HepG2 (cell line): ENCODE results near the gene MRGPRF. TPM values are rescaled to one million over a fixed set of nuclear protein-coding genes. Genes with fewer than 3 reads are reported as not detected.

Experiments
- ATAC-seq: fragments of 200-7000 bp; cut with Tn5 transposase; 3 replicates; pipeline ENCODE4 v1.9.1; 2020; ENCODE audit warnings: mild to moderate bottlenecking, moderate library complexity
- BruUV-seq: library from RNA; stranded (reverse); fragments of 400-500 nt; replicated peaks from 2 replicates; lab custom pipeline; 2021; lab: Mats Ljungman, UMichigan
- CTCF ChIA-PET: fragments of 300-600 bp; formaldehyde crosslinking; extraction: SDS; loops from one replicate; lab custom pipeline; 2021; ENCODE audit warnings: low total read pairs, inconsistent platforms, low intra/inter-chr PET ratio; lab: Yijun Ruan, JAX
- POLR2A ChIA-PET: fragments of 350-600 bp; sonication (Branson Sonifier 250); formaldehyde crosslinking; loops from one replicate; lab custom pipeline; 2020; ENCODE audit warnings: antibody characterized with exemption, inconsistent platforms; lab: Yijun Ruan, JAX
- DNase-seq: peaks from one replicate; pipeline ENCODE4 v3.0.0-alpha.2; 2015; ENCODE audit warnings: low spot score
- FAIRE-seq: peaks from 3 replicates; lab custom pipeline; 2011; peaks lifted over from hg19 to GRCh38; lab: Jason Lieb, UNC
- H2AFZ ChIP-seq: one replicate; pipeline ENCODE4 v1.6.1; 2011; ENCODE audit warnings: low read length, inconsistent platforms
- H3K27ac ChIP-seq: fragments of 300-600 bp; 3 replicates; pipeline ENCODE4 v1.8.0; 2011; ENCODE audit warnings: mixed run types, mild to moderate bottlenecking, mixed read lengths, low read length, inconsistent platforms; ENCODE audit not compliant: insufficient read depth; ENCODE audit errors: extremely low read length
- H3K27me3 ChIP-seq, 2 experiments: fragments of 200-600 bp in 1 of 2; 2 replicates in 1 of 2; 3 replicates in 1 of 2; pipeline versions ENCODE4 v1.6.0 to v1.8.0; 2011; ENCODE audit warnings: low read length in 2 of 2, mild to moderate bottlenecking in 2 of 2, moderate library complexity in 2 of 2, inconsistent platforms in 1 of 2; ENCODE audit not compliant: insufficient read depth in 2 of 2, control insufficient read depth in 1 of 2
- H3K36me3 ChIP-seq, 2 experiments: fragments of 200-600 bp in 1 of 2; replicated peaks in 1 of 2; 2 replicates in 1 of 2; 3 replicates in 1 of 2; pipeline versions ENCODE4 v1.5.1 to v1.8.0; 2011; ENCODE audit warnings: low read length in 2 of 2, inconsistent platforms in 1 of 2; ENCODE audit not compliant: insufficient read depth in 2 of 2, control insufficient read depth in 1 of 2
- H3K4me1 ChIP-seq: 2 replicates; pipeline ENCODE4 v1.5.1; 2012; ENCODE audit warnings: low read length, inconsistent platforms; ENCODE audit not compliant: insufficient read depth
- H3K4me2 ChIP-seq: 2 replicates; pipeline ENCODE4 v1.6.0; 2011; ENCODE audit warnings: low read depth, low read length, inconsistent platforms
- H3K4me3 ChIP-seq, 3 experiments: fragments of 200-600 bp in 1 of 3; sonication (generic), shearing (Covaris generic) in 1 of 3; replicated peaks in 1 of 3; 2 replicates each; pipeline ENCODE4 v1.5.1; 2011 to 2016; ENCODE audit warnings: low read length in 3 of 3, inconsistent platforms in 2 of 3, low read depth in 2 of 3, mild to moderate bottlenecking in 2 of 3, control low read depth in 1 of 3, mixed read lengths in 1 of 3; ENCODE audit not compliant: insufficient read depth in 1 of 3
- H3K79me2 ChIP-seq: one replicate; pipeline ENCODE4 v1.6.1; 2011; ENCODE audit warnings: low read length, inconsistent platforms; ENCODE audit not compliant: insufficient read depth
- H3K9ac ChIP-seq: 2 replicates; pipeline ENCODE4 v1.6.0; 2011; ENCODE audit warnings: mild to moderate bottlenecking, low read depth, low read length, inconsistent platforms; ENCODE audit not compliant: insufficient read depth
- H3K9me3 ChIP-seq: 2 replicates; pipeline ENCODE4 v1.5.1; 2012; ENCODE audit warnings: mild to moderate bottlenecking, low read length
- H4K20me1 ChIP-seq: 2 replicates; pipeline ENCODE4 v1.6.0; 2011; ENCODE audit warnings: inconsistent platforms, mild to moderate bottlenecking, low read length, moderate library complexity; ENCODE audit not compliant: insufficient read depth
- ATF1 ChIP-seq: IDR thresholded peaks from 2 replicates; pipeline ENCODE4 v1.6.1; 2016; ENCODE audit warnings: mild to moderate bottlenecking, control low read depth
- CHD4 ChIP-seq: fragments of 200-600 bp; sonication (generic); IDR thresholded peaks from 2 replicates; pipeline ENCODE4 v1.7.0; 2017; ENCODE audit warnings: mild to moderate bottlenecking, low read length, borderline replicate concordance
- KLF16 ChIP-seq, 2 experiments: sonication (generic) in 1 of 2; formaldehyde crosslinking in 1 of 2; IDR thresholded peaks; 2 replicates each; pipeline versions ENCODE4 v1.6.1 to v1.8.0; 2016 to 2023; ENCODE audit warnings: missing genetic modification reagents in 2 of 2, missing compliant biosample characterization in 1 of 2
- NFE2L1 ChIP-seq: sonication (generic); formaldehyde crosslinking; IDR thresholded peaks from 2 replicates; pipeline ENCODE4 v1.4.0; 2020; ENCODE audit warnings: missing genetic modification reagents, mild to moderate bottlenecking, borderline replicate concordance
- SKIL ChIP-seq: sonication (generic); formaldehyde crosslinking; IDR thresholded peaks from 2 replicates; pipeline ENCODE4 v1.8.0; 2022; ENCODE audit warnings: missing genetic modification reagents, mild to moderate bottlenecking, moderate library complexity, borderline replicate concordance
- TFDP1 ChIP-seq: IDR thresholded peaks from 2 replicates; pipeline ENCODE4 v1.6.1; 2016; ENCODE audit warnings: missing compliant biosample characterization, missing genetic modification reagents, borderline replicate concordance
- TGIF2 ChIP-seq: IDR thresholded peaks from 2 replicates; pipeline ENCODE4 v1.6.1; 2016; ENCODE audit warnings: control low read depth, missing compliant biosample characterization
- ZBED4 ChIP-seq: sonication (generic); formaldehyde crosslinking; IDR thresholded peaks from 2 replicates; pipeline ENCODE4 v1.4.0; 2020; ENCODE audit warnings: missing genetic modification reagents, borderline replicate concordance
- ZBTB25 ChIP-seq: IDR thresholded peaks from 2 replicates; pipeline ENCODE4 v1.6.1; 2018; ENCODE audit warnings: missing genetic modification reagents
- ZNF232 ChIP-seq: sonication (generic); formaldehyde crosslinking; IDR thresholded peaks from 2 replicates; pipeline ENCODE4 v1.4.0; 2020; ENCODE audit warnings: missing genetic modification reagents, borderline replicate concordance
- ZNF557 ChIP-seq: sonication (generic); formaldehyde crosslinking; IDR thresholded peaks from 2 replicates; pipeline ENCODE4 v1.4.0; 2020; ENCODE audit warnings: missing genetic modification reagents
- ZNF564 ChIP-seq: sonication (generic); formaldehyde crosslinking; IDR thresholded peaks from 2 replicates; pipeline ENCODE4 v1.8.1; 2023; ENCODE audit warnings: mild to moderate bottlenecking, missing genetic modification reagents
- ZNF570 ChIP-seq: sonication (generic); formaldehyde crosslinking; IDR thresholded peaks from 2 replicates; pipeline ENCODE4 v1.4.0; 2020; ENCODE audit warnings: mild to moderate bottlenecking, missing genetic modification reagents, borderline replicate concordance
- ZNF644 ChIP-seq: IDR thresholded peaks from 2 replicates; pipeline ENCODE4 v1.6.1; 2016; ENCODE audit warnings: low read depth
- ZNF724P ChIP-seq: sonication (generic); formaldehyde crosslinking; IDR thresholded peaks from 2 replicates; pipeline ENCODE4 v1.8.0; 2022; ENCODE audit warnings: missing genetic modification reagents, borderline replicate concordance
- ZNF782 ChIP-seq: sonication (generic); formaldehyde crosslinking; IDR thresholded peaks from 2 replicates; pipeline ENCODE4 v1.4.0; 2020; ENCODE audit warnings: missing genetic modification reagents, mild to moderate bottlenecking, borderline replicate concordance
- WGBS: methylation state at CpG from one replicate; pipeline ENCODE4 v1.1.6; 2017; ENCODE audit warnings: low lambda C conversion rate; 5-methylcytosine and 5-hydroxymethylcytosine counted together
- in situ Hi-C: cut with HindIII; loops from 2 replicates; pipeline ENCODE4 v1.10.0; 2017; ENCODE audit warnings: low pct_unique_long_range_greater_than_20kb; ENCODE audit not compliant: extremely low pct_ligation_motif_present
- intact Hi-C: fragments of 100-400 bp; cut with micrococcal nuclease; formaldehyde crosslinking; loops from one replicate; pipeline ENCODE4 v1.10.0; 2022; ENCODE audit not compliant: unreplicated experiment
- polyA plus RNA-seq, 8 experiments: library from polyadenylated mRNA; depleted of rRNA in 3 of 8; stranded (reverse) in 7 of 8; unstranded in 1 of 8; fragments of >200 nt; fragmentation: Illumina TruSeq in 4 of 8; extraction: Trizol in 4 of 8; gene quantifications; 2 replicates each; pipeline versions ENCODE4 v1.2.1 to v1.2.3, GENCODE V29; 2011 to 2016; ENCODE audit warnings: low read depth in 4 of 8, missing spikeins in 1 of 8, mixed read lengths in 1 of 8; ENCODE audit not compliant: insufficient read depth in 1 of 8
- total RNA-seq, 5 experiments: library from RNA; depleted of rRNA; stranded (reverse); fragments of >200 nt; fragmentation: Illumina TruSeq; extraction: Trizol; gene quantifications; 2 replicates each; pipeline ENCODE4 v1.2.3, GENCODE V29; 2016; ENCODE audit warnings: low read depth in 1 of 5

Gene MRGPRF
- total and polyA plus RNA-seq, 2 of the 13 experiments (the other 11 are each of a cell fraction or from before 2014, with no cell fraction given): not detected

GRCh38 chr11:69007975-69008381, 5.1 kb downstream of the MRGPRF start:
- Histone ChIP-seq H3K36me3 (no peaks in the 10 kb centered on the region), H3K79me2 (no peaks in the 10 kb centered on the region), H3K9me3 (no peaks in the 10 kb centered on the region), H4K20me1 (no peaks in the 10 kb centered on the region), H3K4me1 (peaks cover 41% of the 10 kb centered on the region), H3K4me2 (peak overlapping the region; percentile 68), H2AFZ (no peak overlapping the region), H3K27ac (peak overlapping the region; percentile 51), H3K4me3 (peak overlapping the region in 2 of 3 experiments; percentile 14 to 47; a peak in 2 of 6 replicates), H3K9ac (no peak overlapping the region), H3K27me3 (peaks cover 23 to 47% of the 10 kb centered on the region in 2 experiments)
- ATAC-seq (peak; percentile 82), DNase-seq (peak; percentile 27), FAIRE-seq (peak; percentile 81)
- no TSS peak for BruUV-seq
- POLR2A ChIA-PET: no interaction called here
- in situ Hi-C loops (no loop called here), intact Hi-C loops (loop anchor here (1.0 kb wide), 1 partner anchor 36 kb away; no protein-coding TSS in a partner anchor)
- CTCF ChIA-PET: no interaction called here
- 0% methylated on average over 3 of the region's 8 CpGs for WGBS
- TF ChIP-seq KLF16 (CRISPR knock-in tag; IDR thresholded peaks at IDR 0.05): no peak
- no peak for TF ChIP-seq SKIL
- TF ChIP-seq TFDP1 (CRISPR knock-in tag): no peak
- TF ChIP-seq ZNF564 (CRISPR knock-in tag): no peak
- TF ChIP-seq NFE2L1 (CRISPR knock-in tag): no peak
- no peak for TF ChIP-seq ZNF570 (CRISPR knock-in tag)
- no peak for TF ChIP-seq ZNF724P (CRISPR knock-in tag)
- no peak for TF ChIP-seq ATF1
- TF ChIP-seq CHD4: no peak
- no peak for TF ChIP-seq ZBTB25 (CRISPR knock-in tag)
- no peak for TF ChIP-seq ZBED4 (CRISPR knock-in tag)
- TF ChIP-seq ZNF232 (CRISPR knock-in tag): no peak
- TF ChIP-seq ZNF557: no peak
- TF ChIP-seq ZNF782: no peak
- TF ChIP-seq TGIF2 (CRISPR knock-in tag): no peak
- TF ChIP-seq ZNF644 (CRISPR knock-in tag): no peak
